GM23248 (cell line): ENCODE data around the gene ENTPD8.

Experiments used
- EZH2 ChIP-seq: fragments of 200-600 bp; sonication (generic); IDR thresholded peaks from 2 replicates; pipeline ENCODE4 v1.6.1; 2018; ENCODE audit warnings: antibody characterized with exemption, mild to moderate bottlenecking; ENCODE audit not compliant: insufficient read depth, poor library complexity, severe bottlenecking
- EZH2phosphoT487 ChIP-seq: fragments of 200-600 bp; sonication (generic); IDR thresholded peaks from 2 replicates; pipeline ENCODE4 v1.6.1; 2018; ENCODE audit warnings: antibody characterized with exemption, moderate library complexity, mild to moderate bottlenecking, low read depth; ENCODE audit not compliant: insufficient read depth

DNA sequence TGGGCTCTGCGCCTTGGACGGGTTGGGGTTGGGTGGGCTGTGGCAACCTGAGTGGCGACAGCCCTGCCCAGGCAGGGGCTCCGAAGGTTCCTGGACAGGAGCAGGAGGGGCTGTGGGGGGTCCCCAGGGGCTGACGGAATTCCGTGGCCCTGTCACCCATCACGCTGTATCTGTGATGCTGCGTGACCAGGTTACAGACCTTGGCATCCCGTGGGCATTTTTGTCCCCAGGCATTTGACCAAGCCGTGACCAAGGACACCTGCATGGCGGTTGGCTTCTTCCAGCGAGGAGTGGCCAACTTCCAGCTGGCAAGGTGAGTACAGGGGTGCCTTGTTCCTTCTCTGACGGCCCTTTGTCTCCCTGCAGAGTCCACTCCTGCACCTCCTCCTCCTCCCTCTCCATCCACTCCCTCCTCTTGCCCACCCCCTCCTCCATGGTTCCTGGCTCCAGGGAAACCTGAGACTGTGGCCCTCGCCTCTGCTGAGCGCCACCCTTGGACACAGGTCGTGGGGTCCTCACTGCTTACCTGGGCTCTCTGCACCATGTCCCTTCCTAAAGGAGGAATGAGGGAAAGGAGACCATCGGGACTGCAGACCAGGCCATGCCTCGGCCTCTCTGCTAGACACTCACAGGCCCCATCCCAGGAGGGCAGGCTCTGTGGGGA is 15.0 kb downstream of the ENTPD8 start:
- TF ChIP-seq EZH2phosphoT487 (no peak), EZH2 (no peak)
